Measurements from ENCODE around the gene CHN2.

DNA sequence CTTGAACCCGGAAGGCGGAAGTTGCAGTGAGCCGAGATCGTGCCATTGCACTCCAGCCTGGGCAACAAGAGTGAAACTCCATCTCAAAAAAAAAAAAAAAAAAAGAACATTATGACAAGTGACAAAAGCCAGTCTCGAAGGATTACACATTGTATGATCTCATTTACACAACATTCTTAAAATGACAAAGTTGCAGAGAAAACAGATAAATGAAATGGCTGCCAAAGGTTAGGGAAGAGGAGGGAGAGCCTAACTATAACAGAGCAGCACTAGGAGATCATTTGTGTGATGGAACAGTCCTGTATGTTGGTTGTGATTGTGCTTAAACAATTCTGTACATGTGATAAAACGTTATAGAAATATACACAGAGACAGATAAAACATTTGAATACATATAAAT lies 32.0 kb upstream of the CHN2 start:
- no peak for TF ChIP-seq EZH2 (IDR thresholded peaks at IDR 0.05; ENCODE audit: low read length, unreplicated experiment)
- TF ChIP-seq CTCF (conservative IDR thresholded peaks at IDR 0.05; ENCODE audit: low read depth, low read length) = no peak
